ENCODE data around the gene SLC9A9. TPM values are rescaled to one million over a fixed set of nuclear protein-coding genes. Genes with fewer than 3 reads are reported as not detected.

SLC9A9 gene
- total and polyA plus RNA-seq, 10 of the 15 experiments (the other 5 are each of a cell fraction or from before 2014, with no cell fraction given): 3.5 to 14.2 (median 9.3) TPM

- CTCF ChIA-PET: interaction anchor here (0.8 kb wide), 1 partner anchor 9 kb away, joined by 3 read pairs; no protein-coding TSS in a partner anchor
- POLR2A ChIA-PET: no interaction called here
- H3K36me3 ChIP-seq (ENCODE audit: control insufficient read depth in 2 of 2, insufficient read depth in 2 of 2, low read length in 1 of 2): no peaks in the 10 kb centered on the region
These were observed 417.7 kb downstream of the SLC9A9 start for GRCh38 chr3:143430568-143430967.

More at GRCh38 chr3:143430568-143430967, 417.7 kb downstream of the SLC9A9 start:
- no peak overlapping the region for H3K4me2 ChIP-seq (ENCODE audit: control insufficient read depth, insufficient read depth)
- H3K4me1 ChIP-seq (ENCODE audit: control insufficient read depth, insufficient read depth, low read length): peaks cover 4% of the 10 kb centered on the region; the same call in 1 of the 2 replicates
- no peak for FAIRE-seq
- in situ Hi-C loops (cut with MboI) (loop anchor here (10.0 kb wide), 1 partner anchor 214 kb away; no protein-coding TSS in a partner anchor), intact Hi-C loops (cut with micrococcal nuclease; ENCODE audit: unreplicated experiment) (loop anchor here (5.0 kb wide), 1 partner anchor 308 kb away; no protein-coding TSS in a partner anchor)
- DNase-seq (ENCODE audit: low read depth, low spot score): no peak
- H2AFZ ChIP-seq (ENCODE audit: control insufficient read depth, low read depth, low read length): no peak overlapping the region
- BruUV-seq (replicated peaks): no TSS peak
- 69% methylated on average over 1 of the region's 1 CpG for WGBS (ENCODE audit: insufficient coverage, insufficient replicate concordance, low lambda C conversion rate, missing lambda C conversion rate)
- SMC1A ChIA-PET (ENCODE audit: uncharacterized antibody, unreplicated experiment): no interaction called here
- H3K79me2 ChIP-seq (ENCODE audit: control insufficient read depth, insufficient read depth, low read length): no peaks in the 10 kb centered on the region
- H3K9ac ChIP-seq (ENCODE audit: control insufficient read depth, insufficient read depth, low read length): no peak overlapping the region
- no peak overlapping the region for H3K4me3 ChIP-seq
- no peak overlapping the region for H3K27ac ChIP-seq (ENCODE audit: control insufficient read depth, insufficient read depth)
- no peak for ATAC-seq
- H3K9me3 ChIP-seq (replicated peaks; ENCODE audit: control insufficient read depth, insufficient read depth, low read length): no peaks in the 10 kb centered on the region
- no peaks in the 10 kb centered on the region for H3K27me3 ChIP-seq (replicated peaks in 1 of 2; ENCODE audit: control insufficient read depth in 2 of 2, insufficient read depth in 2 of 2, low read length in 1 of 2)
- RAD21 ChIA-PET (ENCODE audit: unreplicated experiment): no interaction called here
- TF ChIP-seq ZNF592 (IDR thresholded peaks at IDR 0.05) (no peak), RAD51 (IDR thresholded peaks at IDR 0.05) (0 out of 2 replicates have a peak, but pooled peaks have one; percentile 19)
- H4K20me1 ChIP-seq (ENCODE audit: control insufficient read depth, insufficient read depth): no peaks in the 10 kb centered on the region
